ENCODE measurements around the gene RAPSN. TPM values are rescaled to one million over a fixed set of nuclear protein-coding genes. Genes with fewer than 3 reads are reported as not detected.

The RAPSN gene
- total RNA-seq, 1 experiment from 2014 or later, result 1.0 TPM

GRCh38 chr11:47391077-47391583 is 57.8 kb downstream of the RAPSN start:
- CTCF ChIA-PET, result no interaction called here

GRCh38 chr11:47390422-47390760 is 58.5 kb downstream of the RAPSN start:
- no TSS peak for BruUV-seq (replicated peaks)
- no peaks in the 10 kb centered on the region for H3K4me1 ChIP-seq (ENCODE audit: insufficient read depth, low read length, poor library complexity, severe bottlenecking)
- no peaks in the 10 kb centered on the region for H3K36me3 ChIP-seq (ENCODE audit: insufficient read depth, low read length, poor library complexity, severe bottlenecking)
- no peak for DNase-seq (ENCODE audit: low spot score)
- ChIA-PET CTCF (interaction anchor here (0.6 kb wide), 1 partner anchor 31 kb away, joined by 6 read pairs; no protein-coding TSS in a partner anchor), POLR2A (ENCODE audit: low non-redundant PET) (no interaction called here)
- TF ChIP-seq CTCF (conservative IDR thresholded peaks at IDR 0.05; ENCODE audit: low read depth, low read length), result no peak
- no peak for TF ChIP-seq EZH2 (IDR thresholded peaks at IDR 0.05; ENCODE audit: borderline replicate concordance, low read depth, low read length, poor library complexity, severe bottlenecking)
- H3K9me3 ChIP-seq (ENCODE audit: low read depth, low read length, poor library complexity, severe bottlenecking), result no peaks in the 10 kb centered on the region
- H3K27ac ChIP-seq (ENCODE audit: low read depth, low read length, poor library complexity, severe bottlenecking), result no peak overlapping the region
- H3K4me3 ChIP-seq (ENCODE audit: low read depth, low read length, poor library complexity, severe bottlenecking), result no peak overlapping the region
- H3K27me3 ChIP-seq (replicated peaks; ENCODE audit: insufficient read depth, low read depth, low read length, poor library complexity), result no peaks in the 10 kb centered on the region
- intact Hi-C loops (cut with micrococcal nuclease; ENCODE audit: unreplicated experiment), result no loop called here

More at GRCh38 chr11:47391077-47391583, 57.8 kb downstream of the RAPSN start:
- Histone ChIP-seq H3K4me3 (ENCODE audit: low read depth, low read length, poor library complexity, severe bottlenecking) (no peak overlapping the region), H3K36me3 (ENCODE audit: insufficient read depth, low read length, poor library complexity, severe bottlenecking) (no peaks in the 10 kb centered on the region), H3K9me3 (ENCODE audit: low read depth, low read length, poor library complexity, severe bottlenecking) (no peaks in the 10 kb centered on the region), H3K4me1 (ENCODE audit: insufficient read depth, low read length, poor library complexity, severe bottlenecking) (no peaks in the 10 kb centered on the region), H3K27me3 (replicated peaks; ENCODE audit: insufficient read depth, low read depth, low read length, poor library complexity) (no peaks in the 10 kb centered on the region), H3K27ac (ENCODE audit: low read depth, low read length, poor library complexity, severe bottlenecking) (no peak overlapping the region)
- no peak for DNase-seq (ENCODE audit: low spot score)
- TF ChIP-seq EZH2 (IDR thresholded peaks at IDR 0.05; ENCODE audit: borderline replicate concordance, low read depth, low read length, poor library complexity, severe bottlenecking) (no peak), CTCF (conservative IDR thresholded peaks at IDR 0.05; ENCODE audit: low read depth, low read length) (no peak)
- BruUV-seq (replicated peaks), result no TSS peak
- POLR2A ChIA-PET (ENCODE audit: low non-redundant PET), result no interaction called here
- intact Hi-C loops (cut with micrococcal nuclease; ENCODE audit: unreplicated experiment), result no loop called here

GRCh38 chr11:47389577-47390421 is 59.1 kb downstream of the RAPSN start:
- H3K4me1 ChIP-seq (ENCODE audit: insufficient read depth, low read length, poor library complexity, severe bottlenecking), result no peaks in the 10 kb centered on the region
- intact Hi-C loops (cut with micrococcal nuclease; ENCODE audit: unreplicated experiment), result no loop called here
- H3K36me3 ChIP-seq (ENCODE audit: insufficient read depth, low read length, poor library complexity, severe bottlenecking), result no peaks in the 10 kb centered on the region
- no peaks in the 10 kb centered on the region for H3K27me3 ChIP-seq (replicated peaks; ENCODE audit: insufficient read depth, low read depth, low read length, poor library complexity)
- CTCF ChIA-PET, result interaction anchor here (0.6 kb wide), 1 partner anchor 31 kb away, joined by 6 read pairs; no protein-coding TSS in a partner anchor
- BruUV-seq (replicated peaks), result no TSS peak
- H3K4me3 ChIP-seq (ENCODE audit: low read depth, low read length, poor library complexity, severe bottlenecking), result no peak overlapping the region
- TF ChIP-seq EZH2 (IDR thresholded peaks at IDR 0.05; ENCODE audit: borderline replicate concordance, low read depth, low read length, poor library complexity, severe bottlenecking), result no peak
- TF ChIP-seq CTCF (conservative IDR thresholded peaks at IDR 0.05; ENCODE audit: low read depth, low read length), result no peak
- POLR2A ChIA-PET (ENCODE audit: low non-redundant PET), result no interaction called here
- H3K9me3 ChIP-seq (ENCODE audit: low read depth, low read length, poor library complexity, severe bottlenecking), result no peaks in the 10 kb centered on the region
- DNase-seq (ENCODE audit: low spot score), result no peak
- H3K27ac ChIP-seq (ENCODE audit: low read depth, low read length, poor library complexity, severe bottlenecking), result no peak overlapping the region
